GM19372 (cell line): ENCODE results near the gene CCDC88C.
"Not testable (repeated sequence)": the region's sequence is repeated elsewhere in the genome, so short reads cannot be mapped to it uniquely, and the experiment has no call there.

Experiments used
- ATAC-seq: cut with Tn5 transposase; IDR thresholded peaks from one replicate; pipeline ENCODE4 v1.9.1; 2021; ENCODE audit warnings: mild to moderate bottlenecking, low read depth, moderate library complexity; ENCODE audit not compliant: unreplicated experiment

The CCDC88C gene

GRCh38 chr14:91277546-91278382, 139.9 kb downstream of the CCDC88C start:
- no peak for ATAC-seq

DNA sequence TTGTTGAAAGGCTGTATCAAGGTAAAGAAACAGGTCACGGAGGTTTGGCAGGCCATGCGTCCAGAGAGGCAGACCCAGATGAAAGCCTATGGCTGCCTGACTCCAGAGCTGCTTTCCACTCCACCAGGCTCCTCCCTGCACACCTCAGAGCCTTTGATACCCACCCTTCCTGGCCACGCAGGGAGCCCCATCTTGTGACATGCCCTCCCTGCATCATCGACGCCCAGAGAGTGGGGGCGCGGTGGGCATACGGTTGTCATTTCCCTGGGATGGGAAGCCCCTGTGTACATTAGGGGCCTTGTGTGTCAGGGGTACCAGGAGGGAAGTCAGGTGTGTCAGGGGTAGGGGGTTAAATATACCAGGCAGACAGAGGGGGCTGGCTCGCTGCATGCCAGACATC, 142.8 kb downstream of the CCDC88C start:
- no peak for ATAC-seq

DNA sequence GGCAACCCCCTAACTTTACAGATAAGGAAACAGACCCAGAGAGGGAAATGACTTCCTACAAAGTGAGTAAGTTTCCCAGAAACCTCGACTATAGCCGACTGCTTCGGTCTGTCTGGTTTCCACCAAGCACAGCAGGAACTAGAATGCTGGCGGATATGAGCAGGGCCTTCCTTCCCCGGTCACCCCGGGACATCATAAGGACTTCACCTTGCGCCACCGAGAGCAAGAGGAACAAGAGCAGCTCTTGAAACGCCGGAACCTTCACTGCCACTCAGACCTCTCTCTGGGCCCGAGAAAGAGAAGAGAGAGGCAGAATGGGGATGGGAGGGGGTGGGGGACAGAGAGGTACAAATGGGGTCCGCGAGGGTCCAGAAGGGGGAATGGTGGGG, 143.7 kb downstream of the CCDC88C start:
- ATAC-seq, result no peak

DNA sequence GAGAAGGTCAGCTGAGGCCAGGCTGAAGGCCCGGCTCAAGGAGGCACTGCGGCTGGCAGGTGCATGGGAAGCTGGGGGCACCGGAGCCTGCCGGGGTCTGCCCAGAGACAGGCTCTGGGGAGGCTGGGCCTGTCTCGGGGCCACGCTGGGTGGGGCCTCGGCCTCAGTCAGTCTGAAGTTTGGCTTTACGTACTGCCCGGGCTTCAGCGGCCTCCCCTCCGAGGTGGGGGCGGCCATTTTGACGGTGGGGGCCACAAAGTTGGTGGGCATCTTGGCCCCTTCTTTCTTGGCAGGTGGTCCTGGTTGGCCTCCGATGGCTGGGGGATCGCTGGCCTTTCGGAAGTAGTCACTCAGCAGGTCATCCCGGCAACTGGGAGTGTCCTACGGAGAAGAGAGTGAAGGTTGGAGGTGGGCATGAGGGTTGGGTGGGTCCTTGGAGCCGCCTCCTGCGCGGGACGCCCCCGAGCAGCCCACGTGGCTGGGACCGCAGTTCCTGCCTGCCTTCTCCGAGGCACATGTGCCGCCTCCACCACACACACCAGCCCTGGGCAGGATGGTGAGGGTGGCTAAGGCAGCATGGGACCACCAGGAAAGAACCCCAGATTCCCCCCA, 144.2 kb downstream of the CCDC88C start:
- ATAC-seq, result no peak

GRCh38 chr14:91272341-91273272, 145.0 kb downstream of the CCDC88C start:
- ATAC-seq, result no peak

GRCh38 chr14:91271639-91272038, 146.0 kb downstream of the CCDC88C start:
- ATAC-seq, result no peak

DNA sequence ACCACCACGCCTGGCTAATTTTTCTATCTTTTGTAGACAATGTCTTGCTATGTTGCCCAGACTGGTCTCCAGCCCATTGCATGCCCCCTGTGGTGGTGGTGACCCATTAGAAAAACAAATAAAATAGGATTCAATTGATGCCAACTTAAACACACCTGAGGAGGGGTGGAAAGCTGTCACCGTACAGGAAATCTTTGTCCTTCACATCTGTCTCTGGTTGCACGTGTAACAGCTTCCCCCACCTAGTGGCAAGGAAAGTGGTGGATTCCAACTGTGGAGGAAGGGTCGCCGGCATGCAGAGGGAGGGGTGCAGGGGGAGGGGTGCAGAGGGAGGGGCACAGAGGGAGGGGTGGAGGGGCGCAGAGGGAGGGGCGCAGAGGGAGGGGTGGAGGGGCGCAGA, 147.0 kb downstream of the CCDC88C start:
- ATAC-seq, result no peak

DNA sequence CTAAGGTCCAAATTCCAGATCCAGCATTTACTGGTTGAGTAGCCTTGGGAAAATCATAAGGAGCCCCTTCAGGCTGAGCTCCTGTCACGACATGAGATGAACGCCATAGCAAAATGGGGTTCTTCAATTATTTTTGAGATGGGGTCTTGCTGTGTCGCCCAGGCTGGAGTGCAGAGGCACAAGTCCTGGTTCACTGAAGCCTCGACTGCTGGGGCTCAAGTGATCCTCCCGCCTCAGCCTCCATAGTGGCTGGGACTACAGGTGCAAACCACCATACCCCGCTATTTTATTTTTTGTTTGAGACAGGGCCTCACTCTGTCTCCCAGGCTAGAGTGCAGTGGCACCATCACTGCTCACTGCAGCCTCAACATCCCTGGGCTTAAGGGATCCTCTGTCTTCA, 147.4 kb downstream of the CCDC88C start:
- no peak for ATAC-seq

DNA sequence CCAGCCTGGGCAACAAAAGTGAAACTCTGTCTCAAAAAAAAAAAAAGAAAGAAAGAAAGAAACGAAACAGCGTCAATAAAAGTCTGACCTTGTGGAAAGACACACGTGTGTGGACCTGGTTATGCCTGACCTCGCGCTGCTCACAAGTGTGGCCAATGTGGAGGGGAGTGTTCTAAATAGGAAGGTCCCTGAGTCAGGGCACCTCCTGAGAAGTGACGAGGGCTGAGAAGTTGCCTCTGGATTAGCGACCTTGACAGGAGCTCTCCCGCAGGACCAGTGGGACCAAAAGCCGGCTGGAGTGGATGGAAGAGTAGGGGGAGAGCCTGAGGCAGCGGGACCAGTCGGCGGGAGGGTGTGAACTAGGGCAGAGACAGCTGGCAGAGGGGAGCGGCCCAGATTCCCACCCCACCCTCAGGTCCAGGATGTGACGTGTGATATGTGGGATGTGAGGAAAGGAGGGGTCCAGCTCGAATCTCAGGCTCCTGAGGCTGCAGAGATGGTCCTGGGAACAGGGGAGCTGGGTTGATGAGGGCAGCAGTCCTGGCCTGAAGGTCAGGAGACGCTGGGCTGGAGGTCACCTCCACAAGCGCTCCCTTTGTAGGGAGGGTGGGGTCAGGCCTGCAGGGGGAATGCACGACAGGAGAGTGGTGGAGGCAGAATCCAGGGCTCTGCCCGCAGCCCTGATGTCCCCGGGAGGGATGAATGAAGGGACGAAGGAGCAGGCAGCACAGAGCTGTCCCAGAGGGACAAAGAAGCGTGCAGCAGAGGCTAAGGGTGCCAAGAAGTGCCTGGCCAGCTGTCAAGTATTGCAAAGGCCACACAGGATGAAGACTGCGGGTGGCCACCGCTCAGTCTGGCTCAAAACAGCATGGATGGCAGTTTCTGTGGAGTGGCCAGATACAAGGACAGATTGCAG, 148.3 kb downstream of the CCDC88C start:
- ATAC-seq, result no peak

DNA sequence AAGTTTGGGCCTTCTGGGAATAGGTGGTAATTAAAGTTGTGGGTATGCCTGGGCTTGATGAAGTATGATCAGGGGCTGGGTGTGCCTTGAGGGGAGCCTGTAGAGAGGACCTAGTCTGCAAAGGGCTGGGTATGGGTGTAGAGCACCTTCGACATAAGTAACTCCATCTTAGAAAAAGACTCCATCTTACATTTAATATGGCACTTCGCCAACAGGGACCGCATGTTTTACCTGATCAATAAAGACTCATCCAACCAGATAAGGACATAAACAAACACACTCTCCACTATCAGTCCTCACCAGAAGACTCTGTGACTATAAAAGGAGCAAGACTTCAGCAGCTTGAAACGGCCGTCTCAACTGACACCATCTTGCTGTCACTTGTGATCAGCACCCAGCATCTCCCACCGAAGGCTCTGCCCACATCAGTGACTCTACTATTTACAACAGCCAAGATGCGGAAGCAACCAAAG, 149.6 kb downstream of the CCDC88C start:
- ATAC-seq, result no peak

DNA sequence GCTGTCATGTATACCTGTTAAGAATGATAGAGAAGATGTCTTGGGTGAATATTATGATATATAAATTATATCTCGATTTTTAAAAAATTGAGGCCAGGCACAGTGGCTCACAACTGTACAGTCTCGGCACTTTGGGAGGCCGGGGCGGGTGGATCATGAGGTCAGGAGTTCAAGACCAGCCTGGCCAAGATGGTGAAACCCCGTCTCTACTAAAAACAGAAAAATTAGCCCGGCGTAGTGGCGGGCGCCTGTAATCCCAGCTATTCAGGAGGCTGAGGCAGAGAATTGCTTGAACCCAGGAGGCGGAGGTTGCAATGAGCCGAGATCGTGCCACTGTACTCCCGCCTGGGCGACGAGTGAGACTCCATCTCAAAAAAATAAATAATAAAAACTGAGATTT, 151.3 kb downstream of the CCDC88C start:
- not testable (repeated sequence) for ATAC-seq

GRCh38 chr14:91265404-91265803, 152.2 kb downstream of the CCDC88C start:
- no peak for ATAC-seq

DNA sequence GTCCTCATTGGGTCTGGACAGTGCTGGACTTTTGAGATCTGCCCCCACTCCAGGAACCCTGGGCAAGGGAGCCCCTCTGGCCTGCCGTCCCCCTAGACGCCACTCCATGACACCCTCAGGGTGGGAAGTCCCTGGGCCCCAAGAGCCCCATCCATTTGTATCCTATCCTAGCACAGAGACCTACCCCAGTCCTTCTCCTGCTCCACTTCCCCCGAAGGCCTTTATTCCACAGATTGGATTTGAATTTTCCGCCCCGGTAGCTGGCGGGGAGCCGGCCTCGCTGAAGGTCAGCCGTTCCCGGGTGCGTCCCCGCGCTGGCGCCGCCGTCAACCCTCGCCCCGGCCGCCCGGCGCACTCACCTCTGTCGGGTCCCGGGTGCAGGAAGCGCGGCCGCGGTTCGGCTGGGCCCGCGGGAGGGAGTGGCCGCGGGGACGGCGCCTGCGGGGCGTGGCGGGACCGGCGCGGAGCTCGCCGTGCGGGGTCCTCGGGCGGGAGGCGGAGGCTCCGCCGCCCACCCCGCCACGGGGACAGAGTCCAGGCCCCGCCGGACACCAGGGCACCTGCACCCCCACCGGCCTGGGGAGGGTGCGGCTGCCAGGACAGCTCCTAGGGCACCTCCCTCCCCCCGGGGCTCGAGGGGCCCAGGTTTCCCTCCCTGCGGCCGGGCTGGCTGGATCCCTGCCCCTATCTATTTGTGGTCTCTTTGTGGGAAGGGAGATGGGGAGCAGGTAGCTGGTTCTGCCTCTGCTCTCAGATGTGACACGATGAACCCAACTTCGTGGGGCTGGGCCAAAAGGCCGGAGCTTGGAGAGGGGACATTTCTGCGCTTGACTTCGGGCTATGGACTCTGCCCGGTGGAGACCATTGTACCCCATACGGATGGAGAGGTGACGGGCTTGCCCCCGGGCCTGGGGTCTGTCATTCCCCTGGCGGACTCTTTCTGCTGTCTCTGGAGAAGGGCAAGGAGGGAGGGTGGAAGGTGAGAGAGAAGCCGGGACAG, 153.2 kb downstream of the CCDC88C start:
- ATAC-seq, result no peak

GRCh38 chr14:91263329-91263728, 154.3 kb downstream of the CCDC88C start:
- no peak for ATAC-seq

DNA sequence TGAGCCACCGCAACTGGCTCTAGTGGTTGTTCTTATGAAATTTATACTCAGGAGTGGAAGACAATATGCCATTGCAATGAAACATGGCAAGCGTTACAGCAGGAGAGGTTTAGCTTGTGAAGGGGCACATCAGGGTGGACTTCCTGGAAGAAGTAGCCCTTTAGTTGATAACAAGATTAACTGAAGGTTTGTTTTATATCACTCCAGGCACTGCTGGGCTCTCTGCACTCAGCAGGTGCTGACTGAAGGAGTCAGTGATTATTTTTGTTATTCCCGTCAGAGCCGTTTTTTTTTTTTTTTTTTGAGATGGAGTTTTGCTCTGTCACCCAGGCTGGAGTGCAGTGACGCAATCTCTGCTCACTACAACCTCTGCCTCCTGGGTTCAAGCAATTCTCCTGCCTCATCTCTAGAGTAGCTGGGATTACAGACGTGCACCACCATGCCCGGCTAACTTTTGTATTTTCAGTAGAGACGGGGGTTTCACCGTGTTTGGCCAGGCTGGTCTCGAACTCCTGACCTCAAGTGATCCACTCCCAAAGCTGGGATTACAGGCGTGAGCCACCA, 155.6 kb downstream of the CCDC88C start:
- no peak for ATAC-seq

GRCh38 chr14:91261115-91261514, 156.5 kb downstream of the CCDC88C start:
- ATAC-seq, result no peak

DNA sequence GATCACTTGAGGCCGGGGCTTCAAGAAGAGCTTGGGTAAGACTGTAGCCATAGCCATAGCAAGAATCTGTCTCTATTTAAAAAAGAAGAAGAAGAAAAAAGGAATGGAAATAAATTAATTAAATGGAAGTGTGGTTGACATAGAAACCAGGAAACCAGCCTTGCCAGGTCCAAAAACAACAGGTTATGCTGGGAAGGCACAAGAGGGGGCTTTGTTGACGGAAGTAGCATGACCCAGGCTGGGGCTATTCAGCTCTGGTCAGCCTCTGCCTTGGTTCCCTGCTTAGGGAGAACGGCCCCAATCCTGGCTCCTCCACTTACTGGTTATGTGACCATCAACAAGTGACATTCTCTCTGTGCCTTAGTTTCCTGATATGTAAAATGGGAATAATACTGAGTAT, 158.7 kb downstream of the CCDC88C start:
- no peak for ATAC-seq

GRCh38 chr14:91258011-91258618, 159.5 kb downstream of the CCDC88C start:
- ATAC-seq, result no peak
